NCI-H2107 treated with DMSO at 0.1 percent for 48 hours (cell line): ENCODE results near the gene CP.

ENCODE experiments used
- DNase-seq: peaks from one replicate; lab custom pipeline; 2025; ENCODE audit not compliant: unreplicated experiment; lab: John Stamatoyannopoulos, UW

CP gene

DNA sequence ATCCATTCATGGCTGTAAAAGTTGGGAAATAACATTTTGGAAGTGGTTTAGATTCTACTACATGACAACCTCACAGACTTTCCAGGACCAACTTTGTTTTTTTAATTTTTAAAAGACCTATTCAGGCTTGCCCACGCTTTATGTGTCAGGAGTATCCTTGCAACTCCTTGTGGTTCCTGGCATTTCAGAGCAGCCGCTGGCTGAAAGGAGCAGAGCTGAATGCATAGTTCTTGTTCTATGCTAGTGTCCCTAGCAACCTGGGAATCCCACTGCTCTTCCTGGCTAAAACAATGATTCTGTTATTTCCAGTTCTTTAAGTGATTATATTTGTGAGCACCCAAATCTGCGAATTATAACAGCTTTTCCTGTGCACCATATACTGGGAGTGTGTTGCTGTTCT, 34.9 kb downstream of the CP start:
- DNase-seq, result no peak

DNA sequence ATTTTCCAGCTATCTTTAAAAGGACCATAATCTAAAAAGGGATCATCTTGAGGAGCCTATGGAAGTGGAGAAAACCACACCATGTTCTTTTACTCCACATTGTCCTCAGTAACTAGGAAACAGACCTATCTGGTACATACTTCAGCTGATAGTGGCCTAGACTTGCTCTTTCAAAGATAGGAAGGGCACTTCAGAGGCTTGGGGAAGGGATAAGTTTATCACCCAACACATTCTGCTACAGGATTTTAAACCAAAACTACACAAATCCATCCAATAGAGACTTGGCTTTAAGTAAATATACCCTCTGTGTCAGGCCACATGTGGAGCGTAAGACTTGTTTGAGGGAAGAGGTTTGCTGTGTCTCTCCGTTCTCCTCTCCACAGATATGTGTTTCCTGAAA, 35.4 kb downstream of the CP start:
- no peak for DNase-seq

DNA sequence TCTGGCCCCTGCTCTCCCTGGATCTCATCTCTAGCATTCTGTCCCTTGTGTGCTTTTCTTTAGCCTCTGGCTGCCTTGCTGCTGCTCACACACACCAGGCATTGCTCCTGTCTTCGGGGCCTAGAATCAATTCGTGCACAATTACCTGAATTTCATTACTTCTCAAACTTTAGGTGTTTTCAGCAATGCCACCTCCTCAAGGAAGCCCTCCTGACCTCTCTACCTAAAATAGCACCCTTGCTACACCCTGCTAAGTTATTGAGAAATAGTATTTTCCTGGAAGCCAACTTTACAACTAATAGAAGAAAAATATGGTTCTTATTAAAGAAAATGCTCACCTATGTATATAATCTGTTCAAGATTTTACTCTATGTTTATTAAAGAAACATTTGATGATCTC, 40.4 kb downstream of the CP start:
- no peak for DNase-seq

DNA sequence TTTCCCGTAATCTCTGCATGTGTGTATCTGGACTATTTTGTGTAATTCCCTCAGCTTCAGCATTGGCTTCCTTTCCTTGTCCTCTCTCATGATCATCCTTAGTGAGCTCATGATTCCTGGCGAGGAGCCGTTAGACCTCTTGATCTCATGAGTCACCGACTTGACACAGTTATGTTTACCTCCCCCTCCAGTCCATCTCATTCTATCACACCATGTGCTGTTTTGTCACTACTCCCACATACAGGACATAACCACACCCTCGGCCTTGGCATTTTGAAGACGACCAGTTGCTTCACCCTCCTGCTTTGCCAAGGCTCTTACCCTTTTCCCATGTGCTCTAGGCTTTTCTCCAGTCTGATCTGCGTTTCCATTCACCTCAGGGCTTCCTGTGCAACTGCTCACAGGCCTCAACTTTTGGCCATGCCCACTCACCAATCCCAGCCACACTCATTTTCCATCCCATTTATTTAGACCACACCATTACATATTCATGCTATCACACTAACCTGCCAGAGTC, 41.5 kb downstream of the CP start:
- no peak for DNase-seq

DNA sequence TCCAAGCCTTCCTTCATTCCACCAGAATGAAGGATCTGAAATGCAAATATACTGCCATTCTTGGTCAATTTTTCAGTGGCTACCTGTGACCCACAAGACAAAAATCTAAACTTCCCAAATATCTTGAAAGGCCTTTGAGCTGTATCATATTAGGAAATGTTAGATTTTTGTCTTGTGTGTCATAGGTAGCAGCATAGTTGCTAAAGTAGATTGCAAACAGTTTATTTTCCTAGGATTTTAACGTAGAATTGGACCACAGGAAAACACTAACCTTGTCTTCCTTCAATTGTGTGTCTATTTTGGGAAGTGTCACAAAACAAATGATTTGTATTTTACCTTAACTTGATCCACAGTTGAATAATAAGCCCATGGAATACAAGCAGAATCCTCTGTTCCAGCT, 42.4 kb downstream of the CP start:
- no peak for DNase-seq

DNA sequence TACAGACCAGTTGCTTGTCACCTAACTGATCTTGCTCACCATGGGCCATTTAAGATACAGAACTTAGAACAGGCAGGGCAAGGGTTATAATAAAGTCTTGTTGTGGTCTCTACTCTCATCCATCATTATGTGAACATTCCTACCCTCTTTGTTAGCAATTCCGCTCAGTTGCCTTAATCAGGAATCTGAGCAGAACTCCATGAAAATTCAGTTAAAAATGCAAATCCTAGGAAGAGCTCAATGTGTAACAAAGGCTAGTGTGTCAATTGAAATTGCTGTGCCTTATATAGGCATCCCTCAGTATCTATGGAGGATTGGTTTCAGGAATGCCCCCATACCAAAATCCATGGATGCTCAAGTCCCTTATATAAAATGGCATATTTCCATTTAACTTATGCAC, 44.5 kb downstream of the CP start:
- DNase-seq, result no peak

DNA sequence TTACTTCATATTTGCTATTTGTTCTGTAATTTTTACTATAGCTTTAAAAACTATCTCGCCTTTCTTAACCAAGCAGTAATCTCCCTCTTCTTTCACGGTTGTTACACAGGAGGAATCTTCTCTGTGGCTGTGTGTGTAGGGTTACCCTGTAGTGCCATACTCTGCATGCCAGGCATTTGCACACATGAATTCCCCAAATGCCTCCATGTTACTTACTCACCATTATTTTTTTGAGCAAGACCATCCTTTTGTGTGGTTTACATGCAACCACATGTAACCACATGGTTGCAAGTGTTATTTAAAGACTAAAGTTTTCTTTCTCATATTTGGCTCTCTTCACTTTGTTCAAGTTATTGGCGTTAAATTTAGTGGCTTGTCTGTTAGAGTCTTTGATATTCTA, 46.7 kb downstream of the CP start:
- DNase-seq, result no peak

DNA sequence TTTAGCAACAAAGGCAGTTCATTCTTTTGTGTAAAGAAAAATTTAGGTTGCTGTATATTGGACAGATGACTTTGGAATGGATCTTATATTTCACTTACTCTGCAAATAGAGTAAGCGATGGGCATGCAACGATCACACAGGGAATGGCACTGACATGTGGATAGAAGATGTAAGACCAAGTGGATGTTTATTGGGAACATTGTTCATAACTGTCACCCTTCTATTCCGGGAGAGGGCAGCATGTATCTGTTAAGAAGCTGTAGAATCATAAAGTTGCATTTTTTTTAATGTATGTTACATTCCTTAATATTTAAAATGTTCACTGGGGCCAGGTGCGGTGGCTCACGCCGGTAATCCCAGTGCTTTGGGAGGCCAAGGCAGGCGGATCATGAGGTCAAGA, 51.0 kb downstream of the CP start:
- no peak for DNase-seq

DNA sequence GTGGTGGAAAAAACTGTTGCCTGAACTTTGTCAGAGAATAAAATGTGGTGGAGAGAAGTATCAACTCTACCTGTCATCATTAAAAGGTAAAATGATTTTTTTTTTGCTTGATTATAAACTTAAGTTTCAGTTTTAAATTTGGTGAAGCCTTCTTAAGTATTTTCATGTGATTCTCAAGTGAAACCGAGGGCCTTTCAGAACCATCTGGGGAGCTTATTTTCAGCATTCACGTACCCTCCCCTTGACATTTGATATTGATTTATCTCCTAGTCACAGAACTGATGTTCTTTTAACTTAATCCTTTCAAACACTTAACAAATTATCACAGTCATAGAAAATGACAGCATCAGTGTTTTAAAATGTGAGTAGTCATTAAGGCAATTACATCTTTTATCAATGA, 53.7 kb downstream of the CP start:
- DNase-seq, result no peak

DNA sequence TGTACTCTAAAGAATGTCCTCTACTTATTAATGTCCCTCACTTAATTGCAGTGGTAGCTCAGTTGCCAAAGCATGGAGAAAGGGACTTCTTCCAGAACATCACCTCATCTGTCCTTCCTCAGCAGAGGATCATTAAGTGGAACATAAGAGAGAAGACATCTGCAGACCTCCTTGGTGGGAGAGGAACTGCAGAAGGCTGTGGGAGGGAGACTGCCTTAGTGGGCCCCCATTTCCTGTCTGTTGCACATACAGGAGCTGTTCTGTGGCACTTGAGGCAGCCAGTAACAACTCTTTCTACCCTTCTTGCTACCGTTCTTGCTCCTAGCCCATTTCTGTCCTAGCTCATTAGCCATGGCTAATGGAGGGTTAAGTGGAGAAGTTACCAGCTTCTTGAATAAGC, 58.6 kb downstream of the CP start:
- DNase-seq, result no peak

DNA sequence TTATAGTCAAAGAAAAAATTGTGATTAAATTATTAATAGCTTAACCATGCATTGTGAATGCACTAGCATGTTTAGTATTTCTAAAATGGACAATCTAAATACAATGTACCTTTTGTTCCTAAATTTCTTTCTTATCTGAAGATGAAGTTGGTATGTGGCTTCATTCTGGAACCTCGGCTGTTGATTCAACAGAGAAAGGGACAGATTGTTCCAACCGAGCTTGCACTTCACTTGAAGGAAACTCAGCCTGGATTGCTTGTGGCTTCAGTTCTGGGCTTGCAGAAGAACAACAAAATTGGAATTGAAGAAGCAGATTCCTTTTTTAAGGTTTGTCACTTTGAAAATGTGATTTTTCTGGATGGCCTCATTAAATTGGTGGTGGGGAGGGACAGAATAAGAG, 59.6 kb downstream of the CP start:
- no peak for DNase-seq

DNA sequence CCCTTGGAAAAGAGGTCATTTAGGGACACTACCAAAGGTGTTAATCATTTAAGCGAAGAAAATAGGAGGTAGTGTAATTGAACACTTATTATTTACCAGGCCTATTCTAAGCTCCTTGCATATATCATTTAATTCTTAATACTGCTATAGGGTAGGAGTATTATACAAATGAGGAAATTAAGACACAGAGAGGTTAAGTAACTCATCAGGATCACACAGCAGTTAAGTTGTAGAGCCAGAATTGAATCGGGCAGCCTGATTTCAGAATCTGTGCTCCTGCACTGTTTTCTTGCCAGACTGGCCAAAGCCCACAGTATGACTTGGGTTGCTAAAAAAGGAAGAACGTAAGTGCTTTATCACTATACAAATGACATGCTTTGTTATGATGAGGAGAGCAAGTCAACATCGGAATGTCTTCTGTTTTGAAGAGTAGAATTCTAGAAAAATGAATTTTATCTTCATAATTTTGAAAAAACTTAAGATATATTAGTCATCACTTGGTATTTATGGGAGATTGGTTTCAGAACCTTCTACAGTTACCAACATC, 60.8 kb downstream of the CP start:
- DNase-seq, result no peak

DNA sequence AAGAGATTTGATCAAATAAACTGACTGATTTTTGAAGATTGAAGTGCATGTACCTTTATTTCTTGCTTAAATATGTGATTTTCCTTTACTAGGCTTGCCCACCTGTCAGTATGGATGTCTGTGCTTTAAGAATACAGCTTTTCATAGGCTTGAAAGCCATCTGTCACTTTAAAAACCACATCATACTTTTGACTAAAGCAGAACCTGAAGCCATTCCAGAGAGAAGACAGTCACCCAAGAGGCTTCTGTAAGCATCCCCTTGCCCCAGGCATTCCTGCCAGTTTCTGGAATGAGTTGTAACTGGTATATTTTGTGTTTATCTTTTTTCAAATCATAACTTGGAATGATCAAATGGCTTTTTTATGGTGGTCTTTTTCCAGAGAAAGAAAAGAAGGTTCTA, 68.2 kb downstream of the CP start:
- no peak for DNase-seq

DNA sequence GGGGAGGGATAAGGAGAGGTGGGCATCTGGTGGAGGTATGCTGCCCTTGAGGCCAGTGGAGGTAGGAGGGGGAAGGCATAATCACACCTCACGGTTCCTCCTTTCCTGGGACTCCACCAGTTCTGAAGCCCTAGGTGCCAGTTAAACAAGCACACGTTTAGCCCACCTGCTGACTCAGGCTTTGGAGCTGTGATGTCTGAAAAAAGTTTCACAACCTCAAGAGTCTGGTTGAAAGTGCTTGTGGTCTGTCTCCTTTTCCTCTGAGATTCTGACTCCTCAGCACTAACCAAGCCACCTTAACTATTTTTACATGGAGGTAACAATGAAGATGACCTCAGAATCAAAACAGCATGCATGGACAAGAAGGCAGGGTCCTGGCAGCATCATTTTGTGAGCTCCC, 69.2 kb downstream of the CP start:
- DNase-seq, result no peak

DNA sequence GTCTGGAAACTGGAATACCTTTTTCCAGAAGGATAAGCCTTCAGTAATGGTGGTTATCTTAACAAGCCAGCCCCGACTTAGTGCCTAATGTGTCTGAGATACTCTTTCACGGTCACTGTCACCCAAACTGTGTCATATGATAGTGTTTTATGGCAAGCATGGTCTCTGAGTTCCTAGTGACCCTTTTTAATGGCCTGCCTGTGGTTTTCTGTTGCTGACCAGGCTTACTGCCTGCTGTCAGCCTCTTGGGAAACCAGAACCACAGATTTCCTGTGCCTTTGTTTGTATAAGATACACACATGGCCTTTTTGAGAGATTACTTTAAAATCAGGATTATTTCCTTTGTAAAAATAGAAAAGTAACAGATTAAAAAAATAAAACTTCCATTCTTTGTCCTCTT, 69.8 kb downstream of the CP start:
- peak; percentile 13 for DNase-seq

DNA sequence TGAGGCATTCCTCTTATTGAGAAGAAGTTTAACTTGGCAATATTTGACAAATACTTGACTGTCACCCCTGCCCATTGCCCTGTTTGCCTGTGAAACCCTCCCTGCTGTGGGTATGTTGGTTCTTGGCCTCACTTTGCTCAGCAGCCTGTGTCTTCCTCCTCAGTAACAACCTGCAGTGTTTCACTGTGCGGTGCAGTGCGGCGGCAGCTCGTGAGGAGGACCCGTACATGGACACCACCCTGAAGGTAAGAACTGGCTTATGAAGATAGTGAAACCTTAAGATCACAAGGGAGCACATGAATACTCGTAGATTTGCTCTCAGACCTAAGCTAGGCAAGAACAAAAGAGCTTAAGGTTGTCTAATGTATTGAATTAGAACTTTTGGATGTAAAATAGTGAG, 71.2 kb downstream of the CP start:
- DNase-seq, result no peak

DNA sequence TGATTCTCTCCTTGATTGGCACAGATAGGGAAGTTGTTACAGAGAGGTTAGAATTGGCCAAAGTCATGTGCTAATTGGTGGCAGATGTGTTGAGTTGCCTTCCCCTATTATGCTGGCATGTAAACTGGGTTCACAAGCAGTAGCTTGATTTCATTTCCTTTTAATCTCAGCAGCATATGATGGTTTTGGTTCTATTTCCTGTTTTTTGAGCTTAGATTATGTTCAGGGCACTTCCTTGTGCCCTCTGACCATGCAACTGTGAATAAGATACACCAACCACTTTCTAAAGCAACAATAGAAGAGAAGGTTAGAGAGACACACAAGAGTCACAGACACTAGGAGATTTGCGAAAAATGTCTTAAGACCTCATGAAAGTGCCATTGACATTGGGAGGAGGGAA, 75.7 kb downstream of the CP start:
- DNase-seq, result no peak

DNA sequence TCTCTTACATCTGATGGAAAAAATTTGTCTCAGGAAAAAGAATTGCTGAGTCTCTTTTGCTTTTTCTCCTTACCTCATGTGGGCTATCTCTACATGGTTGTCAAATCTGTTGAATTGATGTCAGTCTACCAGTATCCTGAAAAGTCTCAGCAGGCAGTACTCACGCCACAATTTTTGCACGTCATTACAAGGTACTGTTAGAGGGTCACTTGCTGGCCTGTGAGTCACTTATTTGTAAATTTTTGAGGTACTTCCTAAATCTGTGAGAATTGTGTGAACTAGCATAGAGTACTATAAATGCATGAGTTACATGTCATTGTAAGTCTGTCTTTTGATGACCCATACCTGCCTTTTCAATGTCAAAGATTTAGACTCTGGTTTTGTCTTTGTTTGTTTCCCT, 76.3 kb downstream of the CP start:
- DNase-seq, result no peak

DNA sequence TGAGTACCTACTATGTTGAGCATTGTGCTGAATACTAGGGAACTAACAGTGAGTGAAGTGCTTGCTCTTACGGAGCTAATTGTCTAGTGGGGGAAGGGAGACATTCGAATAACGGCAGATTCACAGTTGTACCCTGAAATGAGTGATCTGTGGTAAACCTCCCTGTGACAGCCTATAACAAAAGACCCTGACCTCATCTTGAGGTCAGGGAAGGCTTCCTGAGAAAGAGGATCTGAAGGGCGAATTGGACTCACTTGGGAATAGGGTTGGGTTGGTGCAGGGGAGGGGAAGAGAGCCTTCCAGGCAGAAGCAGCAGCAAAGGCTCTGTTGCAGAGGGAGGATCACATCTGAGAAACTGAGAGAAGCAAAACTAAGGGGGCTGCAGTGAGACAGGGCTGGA, 78.9 kb downstream of the CP start:
- no peak for DNase-seq

DNA sequence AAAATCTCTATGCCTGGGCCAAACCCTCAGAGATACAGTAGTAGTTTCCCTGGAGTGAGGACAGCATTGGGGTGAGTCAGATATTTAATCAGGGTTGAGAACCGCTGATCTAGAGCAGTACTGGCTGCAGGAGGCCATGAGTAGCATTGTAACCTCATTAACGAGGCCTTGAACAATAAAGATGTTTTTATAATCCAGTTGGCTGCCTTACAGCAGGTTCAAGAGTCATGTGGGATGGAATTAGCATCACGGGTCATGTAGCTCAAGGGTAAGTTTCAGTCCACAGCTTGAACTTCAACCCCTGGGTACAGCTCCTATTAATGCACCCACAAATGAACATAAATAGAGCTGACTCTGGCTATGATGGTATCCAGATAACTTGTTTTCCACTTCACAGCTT, 87.1 kb downstream of the CP start:
- DNase-seq, result no peak

DNA sequence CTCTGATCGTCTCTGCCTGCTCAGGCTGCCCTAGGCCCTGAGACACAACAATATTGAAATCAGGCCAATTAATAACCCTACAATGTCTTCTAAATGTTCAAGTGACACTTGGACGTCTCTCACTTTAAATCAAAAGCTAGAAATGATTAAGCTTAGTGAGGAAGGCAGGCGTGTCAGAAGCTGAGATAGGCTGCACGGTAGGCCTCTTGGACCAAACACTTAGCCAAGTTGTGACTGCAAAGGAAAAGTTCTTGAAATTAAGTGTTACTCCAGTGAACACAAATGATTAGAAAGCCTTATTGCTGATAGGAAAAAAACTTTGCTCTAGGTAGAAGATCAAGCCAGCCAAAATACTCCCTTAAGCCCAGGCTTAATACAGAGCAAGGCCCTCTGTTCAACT, 90.0 kb downstream of the CP start:
- DNase-seq, result no peak

DNA sequence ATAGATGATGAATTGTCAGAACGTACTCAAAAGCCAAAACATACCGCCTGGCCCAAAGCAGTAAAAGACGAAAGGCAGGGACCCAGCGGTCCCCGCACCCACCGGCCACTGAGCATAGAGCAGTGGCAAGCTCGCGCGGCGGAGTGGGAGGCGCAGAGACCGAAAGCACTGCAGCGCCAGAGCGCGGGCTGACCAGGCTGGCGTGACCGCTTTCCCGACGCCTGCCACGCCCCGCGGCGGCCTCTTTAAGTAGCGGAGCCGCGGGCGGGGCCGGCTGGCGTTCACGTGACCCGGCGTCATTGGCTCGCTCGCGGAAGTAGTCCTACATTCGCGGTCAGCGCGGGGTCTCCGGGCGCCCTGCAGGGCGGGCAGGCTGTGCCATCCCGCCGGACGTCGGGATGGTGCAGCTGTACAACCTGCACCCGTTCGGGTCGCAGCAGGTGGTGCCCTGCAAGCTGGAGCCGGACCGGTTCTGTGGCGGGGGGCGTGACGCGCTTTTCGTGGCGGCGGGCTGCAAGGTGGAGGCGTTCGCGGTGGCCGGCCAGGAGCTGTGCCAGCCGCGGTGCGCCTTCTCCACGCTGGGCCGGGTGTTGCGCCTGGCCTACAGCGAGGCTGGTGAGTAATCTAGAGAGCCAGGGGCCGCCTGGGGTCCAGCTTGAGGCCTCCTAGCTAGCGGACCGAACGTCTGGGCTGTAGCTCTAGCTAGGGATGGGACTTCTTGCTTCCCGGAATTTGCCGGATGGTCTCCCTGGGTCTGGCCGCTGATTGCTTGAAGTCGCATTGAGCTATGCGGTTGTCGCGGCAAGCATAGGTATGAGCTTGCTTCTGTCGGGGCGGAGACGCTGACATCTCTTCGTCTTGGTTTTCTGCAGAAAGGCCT, 92.1 kb downstream of the CP start, which contains the start of gene HPS3:
TSS of gene HPS3 (plus strand) at position 313 of the 880 bp plus-strand sequence. CDS start at position 399, 86 bp downstream.
- DNase-seq, result peak; percentile 79

DNA sequence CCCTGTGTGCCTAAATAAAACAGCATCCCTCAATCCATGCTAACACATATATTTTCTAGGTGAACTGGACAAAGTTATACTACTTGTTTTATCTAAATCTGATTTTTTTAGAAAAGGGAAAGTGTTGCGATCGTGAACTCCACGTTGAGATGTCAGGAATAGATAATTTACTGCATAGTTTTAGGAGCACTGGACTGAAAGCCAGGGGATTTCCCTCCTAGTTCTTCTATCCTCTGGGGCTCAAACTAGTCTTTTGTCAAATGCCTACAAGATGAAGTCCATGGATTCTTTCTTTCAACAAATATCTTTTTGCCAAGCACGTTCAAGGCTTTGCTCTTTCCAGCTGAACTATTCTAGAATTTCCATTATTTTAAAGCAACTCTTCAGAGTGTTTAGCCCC, 92.8 kb downstream of the CP start:
- no peak for DNase-seq
